Tibial nerve (tissue), 4 donors: ENCODE data around the gene GRIK4. TPM values are rescaled to one million over a fixed set of nuclear protein-coding genes. Genes with fewer than 3 reads are reported as not detected.

ENCODE experiments used
- DNase-seq, 2 donors: peaks; one replicate each; pipeline ENCODE4 v3.0.0-alpha.2; 2019; ENCODE audit warnings: low spot score in 2 of 2
- H3K27ac ChIP-seq, 4 donors: fragments of 200-600 bp; sonication (generic) in 3 of 4; one replicate each; pipeline ENCODE4 v1.5.1; 2017 to 2019; ENCODE audit warnings: mild to moderate bottlenecking in 1 of 4
- H3K27me3 ChIP-seq, 2 donors: fragments of 200-600 bp; sonication (generic) in 1 of 2; one replicate each; pipeline versions ENCODE4 v1.5.1 to v1.6.0; 2017 to 2019
- H3K36me3 ChIP-seq, 3 donors: fragments of 200-600 bp; sonication (generic); one replicate each; pipeline ENCODE4 v1.5.1; 2018 to 2019
- H3K4me1 ChIP-seq, 4 donors: fragments of 200-600 bp; sonication (generic) in 3 of 4; one replicate each; pipeline ENCODE4 v1.5.1; 2017 to 2019
- H3K4me3 ChIP-seq, 4 donors: fragments of 200-600 bp; sonication (generic) in 3 of 4; one replicate each; pipeline ENCODE4 v1.5.1; 2017 to 2019; ENCODE audit warnings: mild to moderate bottlenecking in 1 of 4, moderate library complexity in 1 of 4
- H3K9me3 ChIP-seq, 4 donors: fragments of 200-600 bp; sonication (generic) in 3 of 4; one replicate each; pipeline ENCODE4 v1.5.1; 2017 to 2019
- CTCF ChIP-seq, 5 experiments: fragments of 200-600 bp in 3 of 5; fragments of 450-650 bp in 2 of 5; sonication (generic) in 3 of 5; IDR thresholded peaks; one replicate each; pipeline ENCODE4 v1.5.1; 2016 to 2019; ENCODE audit warnings: antibody characterized with exemption in 5 of 5, mild to moderate bottlenecking in 3 of 5, moderate library complexity in 2 of 5
- EP300 ChIP-seq, 2 donors: sonication (generic); formaldehyde crosslinking; IDR thresholded peaks; one replicate each; pipeline ENCODE4 v1.6.1; 2017; ENCODE audit warnings: antibody characterized with exemption in 2 of 2, mild to moderate bottlenecking in 1 of 2
- POLR2A ChIP-seq, 2 donors: fragments of 450-650 bp; IDR thresholded peaks; one replicate each; pipeline ENCODE4 v1.6.1; 2017; ENCODE audit warnings: antibody characterized with exemption in 2 of 2, mild to moderate bottlenecking in 2 of 2, moderate library complexity in 2 of 2
- WGBS, 2 donors: methylation state at CpG; one replicate each; pipeline ENCODE4 v1.1.5; 2018; 5-methylcytosine and 5-hydroxymethylcytosine counted together
- total RNA-seq, 4 donors: library from RNA; depleted of rRNA; stranded (reverse); fragments of >200 nt; gene quantifications; one replicate each; pipeline ENCODE4 v1.1.0, GENCODE V29; 2016

The GRIK4 gene
- total RNA-seq, 4 donors from 2014 or later, result 0.22 to 0.98 TPM; not detected in 2

DNA sequence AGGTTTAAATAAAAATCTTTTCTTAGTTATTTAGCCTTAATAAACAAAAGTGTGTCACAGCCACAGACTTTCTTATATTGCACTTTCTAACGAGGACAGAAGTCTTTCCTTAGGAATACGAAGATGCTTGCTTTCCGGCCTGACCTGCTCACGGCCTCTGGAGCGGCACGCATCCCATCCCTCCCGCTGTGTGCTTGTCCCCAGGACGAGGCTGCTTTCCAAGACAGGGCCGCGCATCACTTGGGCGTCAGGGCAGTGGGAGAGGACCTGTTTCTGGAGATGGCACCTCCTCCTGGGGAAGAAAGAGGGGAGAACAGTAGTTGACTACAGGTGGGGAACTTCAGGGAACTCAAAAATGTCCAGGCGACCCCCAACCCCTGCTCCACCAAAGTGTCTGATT lies 26.4 kb downstream of the GRIK4 start:
- Histone ChIP-seq H3K9me3 (peaks cover 0 to 17% (median 0%) of the 10 kb centered on the region in 4 donors), H3K4me3 (no peak overlapping the region), H3K4me1 (peaks cover 0 to 1% (median 0%) of the 10 kb centered on the region in 4 donors), H3K27ac (no peak overlapping the region), H3K27me3 (no peaks in the 10 kb centered on the region), H3K36me3 (no peaks in the 10 kb centered on the region)
- 87 to 94% methylated on average over 12 of the region's 12 CpGs for WGBS, 2 donors
- no peak for DNase-seq
- no peak for TF ChIP-seq POLR2A (IDR thresholded peaks at IDR 0.05)
- TF ChIP-seq CTCF (IDR thresholded peaks at IDR 0.05), result no peak
- no peak for TF ChIP-seq EP300 (IDR thresholded peaks at IDR 0.05)

DNA sequence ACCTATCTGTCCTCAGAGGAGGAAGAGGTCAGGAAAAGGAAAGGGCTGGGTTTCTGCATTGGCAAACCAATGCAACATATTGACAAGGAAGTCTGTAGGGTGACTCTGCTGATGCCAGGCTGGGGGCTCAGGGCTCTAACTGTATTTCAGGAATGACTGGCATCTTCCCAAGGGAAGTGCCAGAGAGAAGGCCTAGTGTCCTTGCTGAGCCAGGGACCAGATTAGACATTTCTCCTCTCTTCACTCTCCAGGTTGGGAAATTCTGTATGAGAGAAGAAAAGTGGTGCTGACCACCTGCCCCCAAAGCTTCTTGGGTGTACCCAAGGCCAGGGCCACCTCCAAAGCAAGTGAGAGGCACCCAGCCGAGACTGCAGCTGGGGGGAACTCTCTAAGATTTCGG lies 27.2 kb downstream of the GRIK4 start:
- no peak for TF ChIP-seq EP300 (IDR thresholded peaks at IDR 0.05)
- no peak for TF ChIP-seq POLR2A (IDR thresholded peaks at IDR 0.05)
- TF ChIP-seq CTCF (IDR thresholded peaks at IDR 0.05), result no peak
- no peaks in the 10 kb centered on the region for H3K4me1 ChIP-seq
- no peak overlapping the region for H3K27ac ChIP-seq
- H3K9me3 ChIP-seq, result peaks cover 0 to 17% (median 0%) of the 10 kb centered on the region in 4 donors
- no peak for DNase-seq
- H3K27me3 ChIP-seq, result no peaks in the 10 kb centered on the region
- H3K4me3 ChIP-seq, result no peak overlapping the region
- H3K36me3 ChIP-seq, result no peaks in the 10 kb centered on the region
- WGBS, 2 donors, result 80% methylated on average over 1 to 2 of the region's 2 CpGs

GRCh38 chr11:120539667-120540369 lies 28.3 kb downstream of the GRIK4 start:
- Histone ChIP-seq H3K9me3 (peaks cover 0 to 17% (median 0%) of the 10 kb centered on the region in 4 donors), H3K27me3 (no peaks in the 10 kb centered on the region), H3K27ac (no peak overlapping the region), H3K36me3 (no peaks in the 10 kb centered on the region), H3K4me1 (no peaks in the 10 kb centered on the region), H3K4me3 (no peak overlapping the region)
- TF ChIP-seq POLR2A (IDR thresholded peaks at IDR 0.05) (no peak), EP300 (IDR thresholded peaks at IDR 0.05) (no peak), CTCF (IDR thresholded peaks at IDR 0.05) (no peak)
- DNase-seq, result no peak
- WGBS, 2 donors, result 90% methylated on average over 9 of the region's 9 CpGs

- Histone ChIP-seq H3K27me3 (no peaks in the 10 kb centered on the region), H3K27ac (no peak overlapping the region), H3K4me1 (no peaks in the 10 kb centered on the region), H3K36me3 (no peaks in the 10 kb centered on the region), H3K9me3 (peaks cover 0 to 17% (median 0%) of the 10 kb centered on the region in 4 donors), H3K4me3 (no peak overlapping the region)
- 51 to 57% methylated on average over 8 of the region's 8 CpGs for WGBS, 2 donors
- no peak for DNase-seq
- TF ChIP-seq CTCF (IDR thresholded peaks at IDR 0.05) (no peak), POLR2A (IDR thresholded peaks at IDR 0.05) (no peak), EP300 (IDR thresholded peaks at IDR 0.05) (no peak)
Measured at GRCh38 chr11:120540744-120541465, 29.4 kb downstream of the GRIK4 start.
